Measurements from ENCODE around the gene GZMM.
A peak's percentile ranks its signal among the peaks of the same experiment; 100 is the strongest.

The GZMM gene

DNA sequence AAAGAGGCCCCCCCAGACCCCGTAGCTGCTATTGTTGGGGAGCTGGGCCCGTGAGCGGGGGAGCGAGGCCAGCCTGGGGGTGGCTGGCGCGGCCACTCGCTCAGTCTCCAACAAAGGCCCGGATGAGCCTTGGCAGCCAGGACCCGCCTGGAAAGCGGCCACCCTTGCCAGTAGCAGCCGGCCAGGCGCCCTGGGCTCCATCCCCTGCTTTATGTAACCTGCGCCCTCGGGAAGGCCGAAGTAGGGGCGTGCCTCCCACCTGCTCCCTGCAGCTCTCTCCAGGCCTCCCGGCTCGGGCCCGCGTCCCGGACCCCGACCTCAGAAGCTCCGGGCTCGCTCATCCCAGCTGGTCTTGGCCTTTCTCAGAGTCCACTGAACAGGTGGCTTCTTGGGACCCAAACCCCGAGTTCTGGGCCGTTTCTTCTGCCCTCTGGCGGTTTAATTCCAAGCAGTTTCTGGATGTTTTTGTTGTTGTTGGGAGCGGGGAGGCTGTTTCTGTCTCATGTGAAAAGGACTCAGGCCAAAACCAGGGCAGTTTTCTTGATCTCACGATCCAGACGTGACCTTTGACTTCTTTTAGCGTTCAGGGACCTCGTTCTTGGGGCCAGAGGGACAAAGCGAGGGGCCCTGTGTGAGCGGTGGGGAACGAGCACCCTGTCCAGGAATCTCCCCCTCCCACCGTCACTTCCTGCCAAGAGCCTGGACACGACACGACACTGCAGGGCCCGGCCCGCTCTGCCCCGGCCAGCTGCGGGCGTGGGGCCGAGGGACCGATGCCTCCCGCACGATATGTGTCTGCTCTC is 11.1 kb upstream of the GZMM start:
- Histone ChIP-seq H3K36me3 (ENCODE audit: control insufficient read depth, insufficient read depth, low read length) (no peaks in the 10 kb centered on the region), H3K4me1 (peaks cover 9% of the 10 kb centered on the region), H3K79me2 (peaks cover 40% of the 10 kb centered on the region), H2AFZ (peak overlapping the region; percentile 68), H3K4me2 (ENCODE audit: low read length) (peak overlapping the region; percentile 98), H3K4me3 (ENCODE audit: low read depth, low read length) (peak overlapping the region; percentile 86), H3K9me3 (ENCODE audit: control insufficient read depth, low read length) (no peaks in the 10 kb centered on the region), H3K9ac (peak overlapping the region; percentile 73), H3K27me3 (ENCODE audit: control insufficient read depth, insufficient read depth, low read length) (no peaks in the 10 kb centered on the region), H3K27ac (peak overlapping the region; percentile 79)
- TF ChIP-seq, protein P1, sequence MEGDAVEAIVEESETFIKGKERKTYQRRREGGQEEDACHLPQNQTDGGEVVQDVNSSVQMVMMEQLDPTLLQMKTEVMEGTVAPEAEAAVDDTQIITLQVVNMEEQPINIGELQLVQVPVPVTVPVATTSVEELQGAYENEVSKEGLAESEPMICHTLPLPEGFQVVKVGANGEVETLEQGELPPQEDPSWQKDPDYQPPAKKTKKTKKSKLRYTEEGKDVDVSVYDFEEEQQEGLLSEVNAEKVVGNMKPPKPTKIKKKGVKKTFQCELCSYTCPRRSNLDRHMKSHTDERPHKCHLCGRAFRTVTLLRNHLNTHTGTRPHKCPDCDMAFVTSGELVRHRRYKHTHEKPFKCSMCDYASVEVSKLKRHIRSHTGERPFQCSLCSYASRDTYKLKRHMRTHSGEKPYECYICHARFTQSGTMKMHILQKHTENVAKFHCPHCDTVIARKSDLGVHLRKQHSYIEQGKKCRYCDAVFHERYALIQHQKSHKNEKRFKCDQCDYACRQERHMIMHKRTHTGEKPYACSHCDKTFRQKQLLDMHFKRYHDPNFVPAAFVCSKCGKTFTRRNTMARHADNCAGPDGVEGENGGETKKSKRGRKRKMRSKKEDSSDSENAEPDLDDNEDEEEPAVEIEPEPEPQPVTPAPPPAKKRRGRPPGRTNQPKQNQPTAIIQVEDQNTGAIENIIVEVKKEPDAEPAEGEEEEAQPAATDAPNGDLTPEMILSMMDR (IDR thresholded peaks at IDR 0.05) = peak; percentile 58

- H3K4me3 ChIP-seq (ENCODE audit: low read depth, low read length) = peak overlapping the region; percentile 86
- TF ChIP-seq, protein P1 (IDR thresholded peaks at IDR 0.05) = no peak
- H2AFZ ChIP-seq = peak overlapping the region; percentile 68
- no peaks in the 10 kb centered on the region for H3K27me3 ChIP-seq (ENCODE audit: control insufficient read depth, insufficient read depth, low read length)
- peak overlapping the region; percentile 79 for H3K27ac ChIP-seq
- H3K4me2 ChIP-seq (ENCODE audit: low read length) = peak overlapping the region; percentile 98
- H3K9ac ChIP-seq = peak overlapping the region; percentile 73
- H3K36me3 ChIP-seq (ENCODE audit: control insufficient read depth, insufficient read depth, low read length) = no peaks in the 10 kb centered on the region
- peaks cover 40% of the 10 kb centered on the region for H3K79me2 ChIP-seq
- H3K4me1 ChIP-seq = peaks cover 9% of the 10 kb centered on the region
- no peaks in the 10 kb centered on the region for H3K9me3 ChIP-seq (ENCODE audit: control insufficient read depth, low read length)
These were observed 10.3 kb upstream of the GZMM start for GRCh38 chr19:533364-534058.

DNA sequence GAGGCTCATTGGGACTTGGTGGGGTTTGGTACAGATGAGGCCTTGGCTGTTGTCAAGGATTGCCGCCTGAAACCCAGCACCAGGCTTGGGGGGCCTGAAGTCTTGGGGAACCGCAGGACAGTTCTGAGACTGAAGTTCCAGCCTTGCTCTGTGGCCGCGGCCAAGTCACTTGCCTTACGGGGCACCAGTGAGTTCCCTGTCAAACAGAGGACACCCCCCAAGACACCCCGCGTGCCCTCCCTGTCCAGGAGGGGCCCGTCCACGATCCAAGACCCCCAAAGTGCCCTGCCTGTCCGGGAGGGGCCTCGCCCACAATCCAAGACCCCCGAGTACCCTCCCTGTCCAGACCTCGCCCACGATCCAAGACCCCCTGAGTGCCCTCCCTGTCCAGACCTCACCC is 9.8 kb upstream of the GZMM start:
- H3K4me3 ChIP-seq (ENCODE audit: low read depth, low read length) = no peak overlapping the region

DNA sequence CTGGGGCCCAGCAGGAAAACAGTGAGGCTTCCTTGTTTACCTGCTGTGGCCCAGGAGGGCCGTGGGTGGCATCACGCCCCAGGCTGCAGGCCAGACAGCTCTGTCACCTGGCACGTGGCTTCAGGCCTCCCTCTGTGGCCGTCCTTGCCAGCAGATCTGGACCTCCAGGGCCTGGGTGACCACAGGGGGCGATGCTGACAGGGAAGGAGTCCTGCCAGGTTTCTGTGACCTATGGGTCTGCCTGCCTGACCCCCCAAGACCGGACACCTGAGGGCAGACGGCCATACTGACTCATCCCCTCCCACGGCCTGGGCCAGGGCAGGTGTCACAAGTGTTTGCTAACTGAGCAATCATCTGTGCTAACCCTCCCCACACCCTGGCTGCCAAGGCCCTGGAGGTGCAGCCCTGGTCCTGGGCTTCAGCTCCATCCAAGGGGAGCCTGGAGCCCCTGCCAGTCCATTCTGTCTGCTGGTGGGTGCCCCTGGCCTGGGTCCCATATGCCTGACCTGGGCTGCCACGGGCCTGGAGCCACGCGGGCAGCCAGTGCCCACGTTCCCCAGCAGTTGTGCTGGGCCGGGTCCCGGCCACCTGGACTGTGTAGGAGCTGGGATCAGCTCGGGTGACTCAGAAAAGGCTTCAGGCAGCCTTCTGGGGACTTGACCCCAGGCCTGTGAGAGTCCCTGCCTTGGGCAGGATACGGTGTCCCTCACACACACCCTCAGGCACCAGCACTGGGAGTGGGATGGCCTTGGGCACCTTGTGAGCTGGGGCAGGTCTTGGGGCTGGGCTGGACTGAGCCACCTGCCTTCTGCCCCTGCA is 8.6 kb upstream of the GZMM start:
- no peak overlapping the region for H2AFZ ChIP-seq
- H3K9me3 ChIP-seq (ENCODE audit: control insufficient read depth, low read length) = no peaks in the 10 kb centered on the region
- no peak overlapping the region for H3K9ac ChIP-seq
- H3K27ac ChIP-seq = no peak overlapping the region
- peaks cover 9% of the 10 kb centered on the region for H3K4me1 ChIP-seq
- no peak overlapping the region for H3K4me2 ChIP-seq (ENCODE audit: low read length)
- no peaks in the 10 kb centered on the region for H3K36me3 ChIP-seq (ENCODE audit: control insufficient read depth, insufficient read depth, low read length)
- H3K27me3 ChIP-seq (ENCODE audit: control insufficient read depth, insufficient read depth, low read length) = no peaks in the 10 kb centered on the region
- peaks cover 40% of the 10 kb centered on the region for H3K79me2 ChIP-seq
- no peak overlapping the region for H3K4me3 ChIP-seq (ENCODE audit: low read depth, low read length)
- TF ChIP-seq, protein P1 (IDR thresholded peaks at IDR 0.05) = no peak

More for the DNA sequence above, 9.8 kb upstream of the GZMM start:
- Histone ChIP-seq H3K27me3 (ENCODE audit: control insufficient read depth, insufficient read depth, low read length) (no peaks in the 10 kb centered on the region), H2AFZ (no peak overlapping the region), H3K4me1 (peaks cover 9% of the 10 kb centered on the region), H3K36me3 (ENCODE audit: control insufficient read depth, insufficient read depth, low read length) (no peaks in the 10 kb centered on the region), H3K9ac (no peak overlapping the region), H3K9me3 (ENCODE audit: control insufficient read depth, low read length) (no peaks in the 10 kb centered on the region), H3K4me2 (ENCODE audit: low read length) (peak overlapping the region; percentile 98), H3K27ac (no peak overlapping the region), H3K79me2 (peaks cover 40% of the 10 kb centered on the region)
- TF ChIP-seq, protein P1 (IDR thresholded peaks at IDR 0.05) = no peak

Measured in parathyroid adenoma (tissue), 2 donors.